ENCODE data around the gene RGS16.

Gene RGS16

GRCh38 chr1:182644886-182645285, 40.7 kb upstream of the RGS16 start:
- no peak for TF ChIP-seq CTCF (IDR thresholded peaks at IDR 0.05)

DNA sequence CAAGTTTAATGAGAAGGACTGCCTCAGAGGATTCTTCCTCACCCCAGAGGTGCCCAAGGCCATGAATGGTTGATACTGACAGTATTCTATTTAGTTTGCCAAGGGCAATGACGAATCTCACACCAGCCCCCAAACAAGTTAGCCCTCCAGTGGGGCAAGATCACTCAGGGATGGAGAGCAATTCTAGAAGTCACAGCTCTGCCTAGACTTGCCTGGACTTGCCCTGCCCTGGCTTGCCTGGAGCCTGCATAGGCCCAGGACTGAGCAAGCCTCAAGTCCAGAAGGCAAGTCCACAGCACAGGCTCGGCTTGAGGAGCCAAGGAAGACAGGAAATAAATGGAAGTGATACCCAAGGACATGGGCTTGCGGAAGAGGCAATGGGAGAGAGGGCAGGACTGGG, 39.5 kb upstream of the RGS16 start:
- no peak for TF ChIP-seq CTCF (IDR thresholded peaks at IDR 0.05)

GRCh38 chr1:182642461-182642860, 38.3 kb upstream of the RGS16 start:
- TF ChIP-seq CTCF (IDR thresholded peaks at IDR 0.05) = no peak

GRCh38 chr1:182641561-182641960, 37.4 kb upstream of the RGS16 start:
- no peak for TF ChIP-seq CTCF (IDR thresholded peaks at IDR 0.05)

GRCh38 chr1:182639330-182639729, 35.1 kb upstream of the RGS16 start:
- no peak for TF ChIP-seq CTCF (IDR thresholded peaks at IDR 0.05)

DNA sequence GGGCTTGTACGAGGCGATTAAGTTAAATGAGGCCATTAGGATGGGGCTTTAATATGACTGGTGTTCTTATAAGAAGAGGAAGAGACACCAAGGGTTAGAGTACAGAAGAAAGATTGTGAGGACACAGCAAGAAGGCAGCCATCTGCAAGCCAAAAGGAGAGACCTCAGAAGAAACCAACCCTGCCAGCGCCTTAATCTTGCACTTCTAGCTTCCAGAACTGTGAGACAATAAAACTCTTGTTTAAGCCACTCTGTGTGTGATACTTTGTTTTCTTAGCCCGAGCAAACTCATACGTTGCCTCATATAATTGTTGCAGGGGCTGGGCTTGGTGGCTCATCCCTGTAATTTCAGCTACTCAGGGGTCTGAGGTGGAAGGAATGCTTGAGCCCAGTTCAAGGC, 33.6 kb upstream of the RGS16 start:
- no peak for TF ChIP-seq CTCF (IDR thresholded peaks at IDR 0.05)

DNA sequence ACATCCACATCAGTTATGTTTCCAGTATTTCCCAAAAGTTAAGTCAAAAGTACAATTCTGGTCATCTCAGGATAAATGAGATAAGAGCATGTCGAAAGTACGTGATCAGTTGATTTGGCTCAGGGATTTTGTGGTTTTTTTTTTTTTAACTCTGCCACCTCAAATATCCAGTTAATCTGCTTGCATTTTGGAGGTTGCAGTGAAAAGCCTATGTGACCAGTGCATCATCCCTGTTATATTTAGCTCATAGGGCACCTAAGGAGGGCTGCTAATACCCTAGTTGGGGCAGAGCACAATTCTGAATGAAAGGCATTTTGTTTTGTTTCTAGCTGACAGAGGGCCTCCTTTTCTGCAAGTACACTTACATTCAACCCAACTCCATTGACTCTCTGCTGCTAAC, 31.7 kb upstream of the RGS16 start:
- no peak for TF ChIP-seq CTCF (IDR thresholded peaks at IDR 0.05)

GRCh38 chr1:182634306-182635072, 30.3 kb upstream of the RGS16 start:
- TF ChIP-seq CTCF (IDR thresholded peaks at IDR 0.05) = no peak
